ENCODE data around the gene RETSAT.

Gene RETSAT

DNA sequence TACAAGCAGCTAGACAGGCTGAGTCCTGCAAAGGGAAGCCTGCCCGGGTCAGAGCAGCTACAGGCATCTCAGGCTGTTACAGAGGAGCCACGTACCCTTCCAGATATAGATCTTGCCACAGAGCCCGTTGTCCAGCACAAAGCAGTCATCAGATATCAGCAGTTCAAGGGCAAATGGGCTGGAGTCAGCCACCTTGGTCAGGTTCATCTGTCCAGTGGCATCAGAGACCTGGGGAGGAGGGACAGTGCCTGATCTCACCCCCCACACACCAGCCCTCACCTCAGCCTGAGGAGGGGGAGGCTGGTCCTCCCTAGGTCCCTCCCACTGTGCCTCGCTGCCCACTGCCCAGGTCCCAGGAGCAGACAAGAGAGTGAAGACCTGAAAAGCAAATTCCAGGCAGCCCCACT is 43.6 kb upstream of the RETSAT start:
- H3K4me3 ChIP-seq (ENCODE audit: low read length): no peak overlapping the region
- H2AFZ ChIP-seq (ENCODE audit: low read depth, low read length): no peak overlapping the region
- H3K27ac ChIP-seq (ENCODE audit: low read length): no peak overlapping the region
- no peaks in the 10 kb centered on the region for H3K79me2 ChIP-seq (ENCODE audit: low read length)
- no peaks in the 10 kb centered on the region for H4K20me1 ChIP-seq (ENCODE audit: insufficient read depth, low read length)
- TF ChIP-seq, protein P1, sequence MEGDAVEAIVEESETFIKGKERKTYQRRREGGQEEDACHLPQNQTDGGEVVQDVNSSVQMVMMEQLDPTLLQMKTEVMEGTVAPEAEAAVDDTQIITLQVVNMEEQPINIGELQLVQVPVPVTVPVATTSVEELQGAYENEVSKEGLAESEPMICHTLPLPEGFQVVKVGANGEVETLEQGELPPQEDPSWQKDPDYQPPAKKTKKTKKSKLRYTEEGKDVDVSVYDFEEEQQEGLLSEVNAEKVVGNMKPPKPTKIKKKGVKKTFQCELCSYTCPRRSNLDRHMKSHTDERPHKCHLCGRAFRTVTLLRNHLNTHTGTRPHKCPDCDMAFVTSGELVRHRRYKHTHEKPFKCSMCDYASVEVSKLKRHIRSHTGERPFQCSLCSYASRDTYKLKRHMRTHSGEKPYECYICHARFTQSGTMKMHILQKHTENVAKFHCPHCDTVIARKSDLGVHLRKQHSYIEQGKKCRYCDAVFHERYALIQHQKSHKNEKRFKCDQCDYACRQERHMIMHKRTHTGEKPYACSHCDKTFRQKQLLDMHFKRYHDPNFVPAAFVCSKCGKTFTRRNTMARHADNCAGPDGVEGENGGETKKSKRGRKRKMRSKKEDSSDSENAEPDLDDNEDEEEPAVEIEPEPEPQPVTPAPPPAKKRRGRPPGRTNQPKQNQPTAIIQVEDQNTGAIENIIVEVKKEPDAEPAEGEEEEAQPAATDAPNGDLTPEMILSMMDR (IDR thresholded peaks at IDR 0.05; ENCODE audit: low read depth, low read length): no peak
- TF ChIP-seq EZH2phosphoT487 (IDR thresholded peaks at IDR 0.05; ENCODE audit: low read depth): no peak
- no peaks in the 10 kb centered on the region for H3K9me3 ChIP-seq (ENCODE audit: insufficient read depth, low read length)
- H3K36me3 ChIP-seq (replicated peaks; ENCODE audit: low read depth, low read length): no peaks in the 10 kb centered on the region
- H3K27me3 ChIP-seq (ENCODE audit: low read depth, low read length): no peaks in the 10 kb centered on the region
- H3K9ac ChIP-seq (ENCODE audit: low read length): no peak overlapping the region
- H3K4me1 ChIP-seq (ENCODE audit: low read length): peaks cover 12% of the 10 kb centered on the region
- H3K4me2 ChIP-seq (ENCODE audit: low read length): no peak overlapping the region

DNA sequence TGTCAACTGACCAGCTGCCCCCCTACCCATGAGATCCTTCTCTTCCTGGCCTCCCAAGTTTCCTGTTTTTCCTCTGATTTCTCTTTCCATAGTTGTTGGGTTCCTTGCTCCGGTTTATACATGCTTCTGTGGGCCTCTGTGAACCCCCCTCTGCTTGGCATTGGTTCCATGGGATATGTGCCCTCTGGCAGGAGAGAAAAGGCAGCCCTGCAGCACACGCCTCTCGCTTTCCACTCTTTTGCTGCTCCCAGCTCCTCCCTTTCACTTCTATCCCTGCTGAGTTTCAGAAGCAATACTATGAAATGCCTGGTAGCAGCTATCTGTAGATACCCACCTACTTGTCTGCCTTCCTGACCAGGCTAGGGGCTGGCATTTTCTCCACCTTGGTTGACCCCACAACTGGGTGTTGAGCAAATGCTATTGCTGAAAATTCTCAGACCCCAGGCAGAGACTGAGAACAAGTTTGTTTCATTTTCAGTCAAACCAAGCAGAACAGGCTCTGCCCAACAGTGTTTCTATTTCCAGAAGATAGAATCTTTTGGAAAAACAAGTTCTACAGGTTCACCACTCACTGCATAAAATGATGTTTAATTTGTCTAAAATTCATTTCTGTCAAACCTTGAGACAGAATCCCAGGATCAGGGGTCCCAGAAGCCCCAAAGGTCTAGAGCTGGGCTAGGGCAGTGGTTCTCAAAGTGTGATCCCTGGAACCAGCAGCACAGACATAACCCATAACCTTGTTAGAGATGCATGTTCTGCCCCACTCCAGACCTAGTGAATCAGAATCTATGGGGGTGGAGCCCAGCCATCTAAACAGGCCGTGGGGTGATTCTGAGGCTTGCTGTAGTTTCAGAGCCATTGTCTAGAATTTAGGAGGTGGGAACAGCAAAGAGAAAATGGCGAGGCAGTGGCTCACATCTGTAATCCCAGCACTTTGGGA is 42.5 kb upstream of the RETSAT start:
- no peak overlapping the region for H3K4me2 ChIP-seq (ENCODE audit: low read length)
- no peak overlapping the region for H3K9ac ChIP-seq (ENCODE audit: low read length)
- TF ChIP-seq, protein P1 (IDR thresholded peaks at IDR 0.05; ENCODE audit: low read depth, low read length): no peak
- no peak for TF ChIP-seq EZH2phosphoT487 (IDR thresholded peaks at IDR 0.05; ENCODE audit: low read depth)
- no peak overlapping the region for H3K4me3 ChIP-seq (ENCODE audit: low read length)
- H3K27me3 ChIP-seq (ENCODE audit: low read depth, low read length): no peaks in the 10 kb centered on the region
- no peaks in the 10 kb centered on the region for H4K20me1 ChIP-seq (ENCODE audit: insufficient read depth, low read length)
- H3K36me3 ChIP-seq (replicated peaks; ENCODE audit: low read depth, low read length): no peaks in the 10 kb centered on the region
- H3K79me2 ChIP-seq (ENCODE audit: low read length): no peaks in the 10 kb centered on the region
- H3K9me3 ChIP-seq (ENCODE audit: insufficient read depth, low read length): no peaks in the 10 kb centered on the region
- no peak overlapping the region for H2AFZ ChIP-seq (ENCODE audit: low read depth, low read length)
- no peak overlapping the region for H3K27ac ChIP-seq (ENCODE audit: low read length)
- peaks cover 20% of the 10 kb centered on the region for H3K4me1 ChIP-seq (ENCODE audit: low read length)

DNA sequence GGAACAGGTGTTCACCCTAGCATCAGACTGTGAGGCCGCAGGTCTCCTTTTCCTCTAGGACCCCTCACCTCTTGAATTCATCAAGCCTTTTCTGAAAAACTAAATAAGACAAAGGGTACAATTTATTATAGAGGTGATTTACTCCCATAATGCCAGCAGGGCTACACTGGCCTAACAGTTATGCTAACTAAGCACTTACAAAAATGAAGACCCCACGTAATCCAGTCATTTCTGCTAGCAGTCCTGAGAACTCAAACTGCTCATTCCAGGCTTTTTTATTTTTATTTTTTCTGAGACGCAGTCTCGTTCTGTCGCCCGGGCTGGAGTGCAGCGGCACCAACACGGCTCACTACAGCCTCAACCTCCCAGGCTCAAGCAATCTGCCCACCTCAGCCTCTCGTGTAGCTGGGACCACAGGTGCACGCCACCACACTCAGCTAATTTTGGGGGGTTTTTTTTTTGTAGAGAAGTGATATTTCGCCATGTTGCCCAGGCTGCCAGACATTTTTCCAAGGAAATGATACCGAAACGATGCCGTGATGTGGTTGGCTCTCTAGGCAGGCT is 41.7 kb upstream of the RETSAT start:
- Histone ChIP-seq H3K9me3 (ENCODE audit: insufficient read depth, low read length) (no peaks in the 10 kb centered on the region), H3K4me2 (ENCODE audit: low read length) (no peak overlapping the region), H3K27ac (ENCODE audit: low read length) (no peak overlapping the region), H3K27me3 (ENCODE audit: low read depth, low read length) (no peaks in the 10 kb centered on the region), H3K79me2 (ENCODE audit: low read length) (no peaks in the 10 kb centered on the region), H2AFZ (ENCODE audit: low read depth, low read length) (no peak overlapping the region), H3K4me1 (ENCODE audit: low read length) (peaks cover 25% of the 10 kb centered on the region), H3K36me3 (replicated peaks; ENCODE audit: low read depth, low read length) (no peaks in the 10 kb centered on the region), H3K4me3 (ENCODE audit: low read length) (no peak overlapping the region), H4K20me1 (ENCODE audit: insufficient read depth, low read length) (no peaks in the 10 kb centered on the region), H3K9ac (ENCODE audit: low read length) (no peak overlapping the region)
- TF ChIP-seq EZH2phosphoT487 (IDR thresholded peaks at IDR 0.05; ENCODE audit: low read depth): no peak
- TF ChIP-seq, protein P1 (IDR thresholded peaks at IDR 0.05; ENCODE audit: low read depth, low read length): no peak

DNA sequence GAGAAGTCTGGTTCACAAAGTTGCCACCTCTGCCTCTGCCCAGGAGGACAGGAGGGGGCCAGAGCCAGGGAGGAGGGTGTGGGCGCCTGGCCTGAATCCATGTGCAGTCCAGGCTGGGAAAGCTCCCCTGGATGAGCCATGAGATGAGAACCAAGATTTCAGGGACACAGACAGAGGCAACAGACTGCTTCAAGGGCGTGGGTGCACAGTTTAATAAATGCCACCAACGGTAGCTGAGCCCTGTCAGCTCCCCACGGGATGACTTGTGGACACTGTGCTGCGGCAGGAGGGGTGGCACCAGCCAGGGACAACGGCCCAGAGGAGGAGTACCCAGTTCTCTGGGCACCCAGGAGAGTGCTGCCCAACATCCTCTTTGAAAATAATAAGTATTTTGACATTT is 40.6 kb upstream of the RETSAT start:
- H3K4me1 ChIP-seq (ENCODE audit: low read length): peaks cover 25% of the 10 kb centered on the region
- TF ChIP-seq EZH2phosphoT487 (IDR thresholded peaks at IDR 0.05; ENCODE audit: low read depth): no peak
- TF ChIP-seq, protein P1 (IDR thresholded peaks at IDR 0.05; ENCODE audit: low read depth, low read length): no peak
- H4K20me1 ChIP-seq (ENCODE audit: insufficient read depth, low read length): no peaks in the 10 kb centered on the region
- H3K36me3 ChIP-seq (replicated peaks; ENCODE audit: low read depth, low read length): no peaks in the 10 kb centered on the region
- H3K27me3 ChIP-seq (ENCODE audit: low read depth, low read length): no peaks in the 10 kb centered on the region
- no peaks in the 10 kb centered on the region for H3K9me3 ChIP-seq (ENCODE audit: insufficient read depth, low read length)
- H3K27ac ChIP-seq (ENCODE audit: low read length): no peak overlapping the region
- no peak overlapping the region for H3K4me2 ChIP-seq (ENCODE audit: low read length)
- no peak overlapping the region for H2AFZ ChIP-seq (ENCODE audit: low read depth, low read length)
- H3K79me2 ChIP-seq (ENCODE audit: low read length): no peaks in the 10 kb centered on the region
- no peak overlapping the region for H3K9ac ChIP-seq (ENCODE audit: low read length)
- H3K4me3 ChIP-seq (ENCODE audit: low read length): no peak overlapping the region

Measured in OCI-LY3 (cell line).